T-helper 1 cell treated with Interleukin-12 subunit alpha and Interleukin-12 subunit beta and Interleukin-4 antibody, amounts not matched to agents 30 μg/mL and 1 μg/mL, for 36 hours (primary cell): ENCODE results near the gene DNAH8.

Experiments
- H3K27ac Mint-ChIP-seq: one replicate; pipeline ENCODE4 v1.8.0; 2021; ENCODE audit warnings: mild to moderate bottlenecking, mixed read lengths
- H3K27me3 Mint-ChIP-seq: one replicate; pipeline ENCODE4 v1.8.0; 2021; ENCODE audit warnings: low read depth, mixed read lengths
- H3K36me3 Mint-ChIP-seq: one replicate; pipeline ENCODE4 v1.8.0; 2021; ENCODE audit warnings: low read depth, mixed read lengths
- H3K4me1 Mint-ChIP-seq: one replicate; pipeline ENCODE4 v1.8.0; 2021; ENCODE audit warnings: low read depth, mixed read lengths
- H3K4me3 Mint-ChIP-seq: one replicate; pipeline ENCODE4 v1.8.0; 2021; ENCODE audit warnings: mild to moderate bottlenecking, moderate library complexity, mixed read lengths
- H3K9me3 Mint-ChIP-seq: one replicate; pipeline ENCODE4 v1.8.0; 2021; ENCODE audit warnings: mixed read lengths

Gene DNAH8

GRCh38 chr6:39040080-39040673 is 325.1 kb downstream of the DNAH8 start:
- H3K9me3 Mint-ChIP-seq, result no peaks in the 10 kb centered on the region
- no peak overlapping the region for H3K27ac Mint-ChIP-seq
- peaks cover 35% of the 10 kb centered on the region for H3K27me3 Mint-ChIP-seq
- peaks cover 2% of the 10 kb centered on the region for H3K36me3 Mint-ChIP-seq
- no peak overlapping the region for H3K4me3 Mint-ChIP-seq
- H3K4me1 Mint-ChIP-seq, result peaks cover 1% of the 10 kb centered on the region

GRCh38 chr6:39041072-39041471 is 326.0 kb downstream of the DNAH8 start:
- Mint-ChIP-seq H3K27me3 (peaks cover 27% of the 10 kb centered on the region), H3K4me1 (peaks cover 1% of the 10 kb centered on the region), H3K27ac (no peak overlapping the region), H3K36me3 (peaks cover 2% of the 10 kb centered on the region), H3K9me3 (no peaks in the 10 kb centered on the region), H3K4me3 (no peak overlapping the region)

- no peak overlapping the region for H3K4me3 Mint-ChIP-seq
- H3K36me3 Mint-ChIP-seq, result peaks cover under 1% of the 10 kb centered on the region
- H3K9me3 Mint-ChIP-seq, result no peaks in the 10 kb centered on the region
- H3K27me3 Mint-ChIP-seq, result peaks cover 26% of the 10 kb centered on the region
- H3K27ac Mint-ChIP-seq, result no peak overlapping the region
- H3K4me1 Mint-ChIP-seq, result no peaks in the 10 kb centered on the region
These were observed 328.7 kb downstream of the DNAH8 start for GRCh38 chr6:39043776-39044175.

GRCh38 chr6:39044181-39044580 is 329.1 kb downstream of the DNAH8 start:
- Mint-ChIP-seq H3K4me1 (peaks cover under 1% of the 10 kb centered on the region), H3K9me3 (no peaks in the 10 kb centered on the region), H3K4me3 (no peak overlapping the region), H3K36me3 (no peaks in the 10 kb centered on the region), H3K27ac (no peak overlapping the region), H3K27me3 (peaks cover 24% of the 10 kb centered on the region)

GRCh38 chr6:39047434-39048327 is 332.6 kb downstream of the DNAH8 start:
- Mint-ChIP-seq H3K27ac (peak overlapping the region; percentile 17), H3K27me3 (peaks cover 48% of the 10 kb centered on the region), H3K9me3 (no peaks in the 10 kb centered on the region)

GRCh38 chr6:39048481-39049399 is 333.6 kb downstream of the DNAH8 start, which contains the start of gene GLP1R:
Gene GLP1R (plus strand): TSS chr6:39048781. CDS start chr6:39048841, 60 bp downstream.
- H3K9me3 Mint-ChIP-seq, result no peaks in the 10 kb centered on the region
- peak within 1 kb of the TSS; percentile 17 for H3K27ac Mint-ChIP-seq
- peak within 1 kb of the TSS; percentile 31 for H3K4me3 Mint-ChIP-seq
- H3K27me3 Mint-ChIP-seq, result peaks cover 48% of the 10 kb centered on the region
- H3K4me1 Mint-ChIP-seq, result peaks cover 12% of the 10 kb centered on the region
- H3K36me3 Mint-ChIP-seq, result no peaks in the 10 kb centered on the region

More at GRCh38 chr6:39047434-39048327, 332.6 kb downstream of the DNAH8 start:
- H3K4me3 Mint-ChIP-seq, result peak overlapping the region; percentile 18
- no peaks in the 10 kb centered on the region for H3K36me3 Mint-ChIP-seq
- H3K4me1 Mint-ChIP-seq, result peaks cover 12% of the 10 kb centered on the region

- H3K36me3 Mint-ChIP-seq, result no peaks in the 10 kb centered on the region
- H3K9me3 Mint-ChIP-seq, result no peaks in the 10 kb centered on the region
- peaks cover 48% of the 10 kb centered on the region for H3K27me3 Mint-ChIP-seq
- H3K4me3 Mint-ChIP-seq, result no peak overlapping the region
- H3K4me1 Mint-ChIP-seq, result peaks cover 12% of the 10 kb centered on the region
- H3K27ac Mint-ChIP-seq, result no peak overlapping the region
These were observed 334.6 kb downstream of the DNAH8 start for GRCh38 chr6:39049575-39050283.

GRCh38 chr6:39050453-39051112 is 335.5 kb downstream of the DNAH8 start:
- Mint-ChIP-seq H3K9me3 (no peaks in the 10 kb centered on the region), H3K4me3 (no peak overlapping the region), H3K4me1 (peaks cover 12% of the 10 kb centered on the region), H3K27me3 (peaks cover 48% of the 10 kb centered on the region), H3K27ac (no peak overlapping the region), H3K36me3 (no peaks in the 10 kb centered on the region)

GRCh38 chr6:39051399-39052122 is 336.4 kb downstream of the DNAH8 start:
- no peak overlapping the region for H3K27ac Mint-ChIP-seq
- H3K4me3 Mint-ChIP-seq, result no peak overlapping the region
- no peaks in the 10 kb centered on the region for H3K36me3 Mint-ChIP-seq
- H3K9me3 Mint-ChIP-seq, result no peaks in the 10 kb centered on the region
- H3K4me1 Mint-ChIP-seq, result peaks cover 12% of the 10 kb centered on the region
- H3K27me3 Mint-ChIP-seq, result peaks cover 45% of the 10 kb centered on the region

- no peak overlapping the region for H3K27ac Mint-ChIP-seq
- H3K27me3 Mint-ChIP-seq, result peaks cover 31% of the 10 kb centered on the region
- no peaks in the 10 kb centered on the region for H3K9me3 Mint-ChIP-seq
- H3K36me3 Mint-ChIP-seq, result no peaks in the 10 kb centered on the region
- H3K4me1 Mint-ChIP-seq, result peaks cover 12% of the 10 kb centered on the region
- no peak overlapping the region for H3K4me3 Mint-ChIP-seq
These were observed 338.0 kb downstream of the DNAH8 start for GRCh38 chr6:39053016-39053624.

GRCh38 chr6:39053854-39054576 is 338.9 kb downstream of the DNAH8 start:
- peaks cover 29% of the 10 kb centered on the region for H3K27me3 Mint-ChIP-seq
- H3K27ac Mint-ChIP-seq, result no peak overlapping the region
- peaks cover 12% of the 10 kb centered on the region for H3K4me1 Mint-ChIP-seq
- no peak overlapping the region for H3K4me3 Mint-ChIP-seq
- no peaks in the 10 kb centered on the region for H3K36me3 Mint-ChIP-seq
- no peaks in the 10 kb centered on the region for H3K9me3 Mint-ChIP-seq

- no peak overlapping the region for H3K4me3 Mint-ChIP-seq
- no peak overlapping the region for H3K27ac Mint-ChIP-seq
- H3K36me3 Mint-ChIP-seq, result no peaks in the 10 kb centered on the region
- H3K9me3 Mint-ChIP-seq, result no peaks in the 10 kb centered on the region
- H3K27me3 Mint-ChIP-seq, result peaks cover 23% of the 10 kb centered on the region
- peaks cover 11% of the 10 kb centered on the region for H3K4me1 Mint-ChIP-seq
These were observed 339.5 kb downstream of the DNAH8 start for GRCh38 chr6:39054577-39055142.
